SK-N-SH (cell line): ENCODE results near the gene BCAR3. TPM values are rescaled to one million over a fixed set of nuclear protein-coding genes. Genes with fewer than 3 reads are reported as not detected.

Experiments used
- CTCF ChIA-PET: fragments of 300-600, 350-600 bp; formaldehyde crosslinking; extraction: SDS; loops from one replicate; lab custom pipeline; 2021; lab: Yijun Ruan, JAX
- POLR2A ChIA-PET: fragments of 350-600 bp; sonication (Branson Sonifier 250); formaldehyde crosslinking; extraction: SDS; loops from one replicate; lab custom pipeline; 2020; ENCODE audit warnings: antibody characterized with exemption, inconsistent platforms; lab: Yijun Ruan, JAX
- DNase-seq: peaks from one replicate; pipeline ENCODE4 v3.0.0; 2012
- H2AFZ ChIP-seq: fragments of 200-600 bp; sonication (generic); 2 replicates; pipeline ENCODE4 v1.8.1; 2016; ENCODE audit warnings: antibody characterized with exemption, mild to moderate bottlenecking, low read depth
- H3F3A ChIP-seq: fragments of 200-600 bp; sonication (generic); replicated peaks from 2 replicates; pipeline ENCODE3; 2016; ENCODE audit warnings: antibody characterized with exemption, mild to moderate bottlenecking; ENCODE audit not compliant: insufficient read depth
- H3K27ac ChIP-seq, 2 experiments: fragments of 200-500 bp in 1 of 2; fragments of 200-600 bp in 1 of 2; sonication (Bioruptor generic) in 1 of 2; sonication (generic), shearing (Covaris generic) in 1 of 2; 2 replicates each; pipeline versions ENCODE4 v1.5.1 to v1.6.1; 2014 to 2016; ENCODE audit warnings: low read depth in 2 of 2, inconsistent platforms in 1 of 2, low read length in 1 of 2, mild to moderate bottlenecking in 1 of 2, mixed read lengths in 1 of 2
- H3K27me3 ChIP-seq: fragments of 200-600 bp; sonication (generic), shearing (Covaris generic); 2 replicates; pipeline ENCODE4 v1.6.1; 2016; ENCODE audit warnings: mixed run types; ENCODE audit not compliant: insufficient read depth
- H3K36me3 ChIP-seq, 2 experiments: fragments of 200-500 bp in 1 of 2; fragments of 200-600 bp in 1 of 2; sonication (Bioruptor generic) in 1 of 2; sonication (generic) in 1 of 2; replicated peaks in 1 of 2; 2 replicates each; pipeline versions ENCODE3 to v1.5.1; 2014 to 2016; ENCODE audit warnings: low read length in 1 of 2, mild to moderate bottlenecking in 1 of 2; ENCODE audit not compliant: insufficient read depth in 2 of 2, control insufficient read depth in 1 of 2
- H3K4me1 ChIP-seq, 2 experiments: fragments of 200-500 bp in 1 of 2; fragments of 200-600 bp in 1 of 2; sonication (Bioruptor generic) in 1 of 2; sonication (generic), shearing (Covaris generic) in 1 of 2; 2 replicates each; pipeline versions ENCODE4 v1.5.1 to v1.6.1; 2014 to 2016; ENCODE audit warnings: low read depth in 1 of 2, low read length in 1 of 2, mixed run types in 1 of 2; ENCODE audit not compliant: insufficient read depth in 2 of 2, control insufficient read depth in 1 of 2
- H3K4me2 ChIP-seq: fragments of 200-600 bp; sonication (generic), shearing (Covaris generic); 2 replicates; pipeline ENCODE4 v1.6.1; 2017; ENCODE audit warnings: mixed run types
- H3K4me3 ChIP-seq, 2 experiments: fragments of 200-500 bp in 1 of 2; fragments of 200-600 bp in 1 of 2; sonication (Bioruptor generic) in 1 of 2; sonication (generic), shearing (Covaris generic) in 1 of 2; 2 replicates each; pipeline versions ENCODE4 v1.5.1 to v1.8.1; 2014 to 2016; ENCODE audit warnings: low read depth in 2 of 2, inconsistent platforms in 1 of 2, low read length in 1 of 2, mild to moderate bottlenecking in 1 of 2, mixed read lengths in 1 of 2, moderate library complexity in 1 of 2
- H3K79me2 ChIP-seq: fragments of 200-600 bp; sonication (generic); 2 replicates; pipeline ENCODE4 v1.8.1; 2017; ENCODE audit warnings: mild to moderate bottlenecking; ENCODE audit not compliant: insufficient read depth
- H3K9ac ChIP-seq: fragments of 200-600 bp; sonication (generic); 2 replicates; pipeline ENCODE4 v1.6.1; 2017; ENCODE audit warnings: mixed run types
- H3K9me2 ChIP-seq: fragments of 200-600 bp; sonication (generic); 2 replicates; pipeline ENCODE4 v1.6.1; 2017; ENCODE audit warnings: mixed run types
- H3K9me3 ChIP-seq: fragments of 200-600 bp; sonication (generic); 2 replicates; pipeline ENCODE4 v1.6.1; 2017; ENCODE audit warnings: mixed run types, mild to moderate bottlenecking, moderate library complexity
- H4K20me1 ChIP-seq: fragments of 200-600 bp; sonication (generic); 2 replicates; pipeline ENCODE4 v1.6.1; 2017; ENCODE audit warnings: mild to moderate bottlenecking, mixed run types; ENCODE audit not compliant: insufficient read depth
- FOXM1 ChIP-seq: IDR thresholded peaks from 2 replicates; pipeline ENCODE4 v1.4.0; 2012; ENCODE audit warnings: low read depth, mild to moderate bottlenecking
- NFIC ChIP-seq: IDR thresholded peaks from 2 replicates; pipeline ENCODE4 v1.4.0; 2012; ENCODE audit warnings: borderline replicate concordance
- RXRA ChIP-seq: IDR thresholded peaks from 2 replicates; pipeline ENCODE4 v1.4.0; 2012; ENCODE audit warnings: low read depth, mild to moderate bottlenecking, borderline replicate concordance
- TAF1 ChIP-seq: IDR thresholded peaks from 2 replicates; pipeline ENCODE4 v1.6.1; 2012; ENCODE audit warnings: low read depth, mild to moderate bottlenecking, low read length, moderate library complexity, borderline replicate concordance
- WGBS: methylation state at CpG from one replicate; pipeline ENCODE4 v1.1.6; 2017; ENCODE audit warnings: low lambda C conversion rate; 5-methylcytosine and 5-hydroxymethylcytosine counted together
- polyA plus RNA-seq, 3 experiments: library from polyadenylated mRNA; depleted of rRNA; stranded (reverse); fragments of >200 nt; gene quantifications; 2 replicates each; pipeline ENCODE4 v1.2.3, GENCODE V29; 2012
- TF ChIP-seq, protein P1 (sequence below): IDR thresholded peaks from 2 replicates; pipeline ENCODE4; 2012
- TF ChIP-seq, protein P2 (sequence below): IDR thresholded peaks from 2 replicates; pipeline ENCODE4 v1.4.0; 2012; ENCODE audit warnings: low read depth, borderline replicate concordance

Gene BCAR3
- polyA plus RNA-seq, 1 of the 3 experiments (the other 2 are of a cell fraction): 58.4 TPM

DNA sequence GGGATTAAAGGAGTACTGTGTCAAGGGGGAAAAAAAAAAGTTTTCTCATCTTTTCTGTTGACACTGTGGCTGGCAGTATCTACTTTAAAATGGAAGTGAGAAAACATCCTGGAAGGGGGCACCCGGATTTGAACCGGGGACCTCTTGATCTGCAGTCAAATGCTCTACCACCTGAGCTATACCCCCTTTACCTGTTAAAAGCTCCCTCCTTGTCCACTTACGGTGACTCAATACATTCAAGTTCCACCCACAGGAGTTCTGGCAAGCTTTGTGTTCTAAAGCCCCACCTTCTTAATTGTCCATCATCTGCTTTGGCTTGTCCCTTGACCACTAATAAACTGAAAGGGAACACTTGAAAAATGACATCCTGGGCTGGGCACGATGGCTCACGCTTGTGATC lies 165.5 kb downstream of the BCAR3 start:
- H3K9ac ChIP-seq: no peak overlapping the region
- H3K9me3 ChIP-seq: no peaks in the 10 kb centered on the region
- TF ChIP-seq TAF1: no peak
- TF ChIP-seq, protein P1, sequence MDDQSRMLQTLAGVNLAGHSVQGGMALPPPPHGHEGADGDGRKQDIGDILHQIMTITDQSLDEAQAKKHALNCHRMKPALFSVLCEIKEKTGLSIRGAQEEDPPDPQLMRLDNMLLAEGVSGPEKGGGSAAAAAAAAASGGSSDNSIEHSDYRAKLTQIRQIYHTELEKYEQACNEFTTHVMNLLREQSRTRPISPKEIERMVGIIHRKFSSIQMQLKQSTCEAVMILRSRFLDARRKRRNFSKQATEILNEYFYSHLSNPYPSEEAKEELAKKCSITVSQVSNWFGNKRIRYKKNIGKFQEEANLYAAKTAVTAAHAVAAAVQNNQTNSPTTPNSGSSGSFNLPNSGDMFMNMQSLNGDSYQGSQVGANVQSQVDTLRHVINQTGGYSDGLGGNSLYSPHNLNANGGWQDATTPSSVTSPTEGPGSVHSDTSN: no peak
- no peak for TF ChIP-seq NFIC
- no peak for TF ChIP-seq FOXM1
- TF ChIP-seq, protein P2, sequence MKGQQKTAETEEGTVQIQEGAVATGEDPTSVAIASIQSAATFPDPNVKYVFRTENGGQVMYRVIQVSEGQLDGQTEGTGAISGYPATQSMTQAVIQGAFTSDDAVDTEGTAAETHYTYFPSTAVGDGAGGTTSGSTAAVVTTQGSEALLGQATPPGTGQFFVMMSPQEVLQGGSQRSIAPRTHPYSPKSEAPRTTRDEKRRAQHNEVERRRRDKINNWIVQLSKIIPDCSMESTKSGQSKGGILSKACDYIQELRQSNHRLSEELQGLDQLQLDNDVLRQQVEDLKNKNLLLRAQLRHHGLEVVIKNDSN: no peak
- TF ChIP-seq RXRA: no peak
- H3K36me3 ChIP-seq: peaks cover 3 to 10% of the 10 kb centered on the region in 2 experiments
- POLR2A ChIA-PET: no interaction called here
- no peaks in the 10 kb centered on the region for H3K4me1 ChIP-seq
- peaks cover 28% of the 10 kb centered on the region for H4K20me1 ChIP-seq
- H3K4me3 ChIP-seq: no peak overlapping the region
- peaks cover 23% of the 10 kb centered on the region for H3K79me2 ChIP-seq
- CTCF ChIA-PET: no interaction called here
- H3K4me2 ChIP-seq: no peak overlapping the region
- no peak overlapping the region for H3K27ac ChIP-seq
- H3K9me2 ChIP-seq: no peaks in the 10 kb centered on the region
- no peaks in the 10 kb centered on the region for H3K27me3 ChIP-seq
- DNase-seq: no peak
- H3F3A ChIP-seq: peaks cover 20% of the 10 kb centered on the region
- 89% methylated on average over 5 of the region's 5 CpGs for WGBS
- no peak overlapping the region for H2AFZ ChIP-seq

Other genes with a start within 250 kb of the BCAR3 start
- 16.5 and 21.5 TPM in 2 replicates for gene FNBP1L, start 233.7 kb downstream of the BCAR3 start, polyA plus RNA-seq (2012; rRNA removed)
- 9.6 and 13.1 TPM in 2 replicates for gene DNTTIP2, start 197.4 kb upstream of the BCAR3 start, polyA plus RNA-seq (2012; rRNA removed)
- gene GCLM, start 227.6 kb upstream of the BCAR3 start, polyA plus RNA-seq (2012; rRNA removed): 9.4 and 12.3 TPM in 2 replicates